IPS-NIHi7 (cell line): ENCODE measurements around the gene LRP1B.

Experiments
- DNase-seq: peaks from one replicate; pipeline ENCODE4 v3.0.0; 2012; ENCODE audit warnings: mixed read lengths; ENCODE audit errors: extremely low spot score

LRP1B gene

DNA sequence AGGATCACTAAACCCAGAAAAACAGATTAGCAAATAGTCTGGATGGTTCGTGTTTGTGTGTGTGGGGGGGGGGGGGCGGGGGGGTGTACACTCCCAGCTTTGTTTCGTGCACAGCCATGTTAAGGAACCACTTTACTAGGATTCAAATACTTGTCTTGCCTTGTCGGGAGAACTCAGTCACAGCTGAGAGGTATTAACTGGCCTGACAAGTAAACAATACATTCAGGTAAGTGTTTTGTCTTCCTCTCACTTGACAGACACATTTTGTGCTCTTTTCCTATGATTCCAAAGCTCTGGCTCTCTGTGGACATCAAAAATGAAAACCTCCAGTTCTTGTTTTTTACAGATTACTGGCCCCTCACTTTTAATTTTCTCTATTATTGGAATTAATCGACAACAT lies 173.5 kb downstream of the LRP1B start:
- no peak for DNase-seq

DNA sequence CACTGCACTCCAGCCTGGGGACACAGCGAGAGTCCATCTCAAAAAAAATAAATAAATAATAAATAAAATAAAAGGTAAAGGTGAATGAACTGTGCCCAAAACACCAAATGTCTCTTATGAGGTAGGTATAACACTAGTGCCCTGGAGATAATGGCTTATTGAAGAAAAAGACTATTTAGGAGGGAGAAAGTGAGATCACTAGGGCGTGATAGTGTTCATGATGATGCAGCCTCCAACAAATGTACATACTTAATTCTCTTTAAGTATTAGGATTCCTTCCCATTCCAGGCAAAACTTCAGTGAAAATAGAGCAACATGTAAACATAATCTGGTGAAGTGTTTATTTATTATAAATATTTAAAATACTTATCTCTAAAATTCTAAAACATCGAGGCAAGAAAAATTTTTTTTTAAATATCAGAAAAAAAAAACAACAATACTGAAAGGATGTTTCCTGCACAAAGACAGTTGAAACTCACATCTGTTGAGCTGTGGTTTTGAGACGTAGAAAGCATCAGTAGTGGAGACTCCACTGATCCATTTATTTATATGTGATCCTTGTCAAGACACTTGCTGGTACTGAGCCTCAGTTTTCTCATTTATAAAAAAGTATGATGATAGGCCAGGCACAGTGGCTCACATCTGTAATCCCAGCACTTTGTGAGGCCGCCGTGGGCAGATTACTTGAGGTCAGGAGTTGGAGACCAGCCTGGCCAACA lies 183.3 kb downstream of the LRP1B start:
- DNase-seq = no peak

DNA sequence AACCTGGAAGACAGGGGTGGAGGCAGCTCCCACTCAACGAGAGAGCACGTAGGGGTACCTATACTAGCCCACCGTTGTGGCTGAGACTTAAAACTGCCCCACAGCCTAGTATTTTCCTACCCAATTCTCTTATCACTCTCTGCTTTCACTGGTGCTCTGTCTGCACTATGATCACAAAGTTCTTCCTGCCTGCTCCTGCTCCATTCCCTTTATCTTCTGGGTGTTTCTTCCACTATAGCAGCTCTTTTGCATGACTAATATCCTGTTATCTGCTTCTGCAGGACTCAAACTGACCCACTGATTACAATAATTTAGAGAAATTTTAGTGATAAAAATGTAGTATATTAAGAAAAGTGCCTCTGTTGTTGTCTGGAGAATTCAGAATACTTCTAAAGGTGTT lies 184.8 kb downstream of the LRP1B start:
- peak; percentile 10 for DNase-seq

DNA sequence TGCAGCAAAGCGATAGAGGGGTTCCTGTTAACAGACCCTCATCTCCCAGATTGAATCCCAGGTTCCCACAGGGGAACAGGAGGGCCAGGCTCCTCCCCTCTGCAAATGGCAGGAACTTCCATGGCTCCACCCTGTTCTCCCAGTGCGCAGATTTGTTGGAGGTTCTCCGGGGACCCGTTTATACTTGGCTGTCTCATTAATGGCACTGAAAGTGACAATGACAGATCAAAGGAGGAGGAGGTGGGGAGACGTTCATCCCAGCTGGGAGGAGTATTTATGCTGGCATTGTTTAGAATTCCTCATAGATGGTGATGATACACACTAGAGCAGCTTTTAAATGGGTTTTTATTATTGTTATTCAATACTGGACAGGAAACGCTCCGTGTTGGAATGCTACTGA lies 186.9 kb downstream of the LRP1B start:
- no peak for DNase-seq

DNA sequence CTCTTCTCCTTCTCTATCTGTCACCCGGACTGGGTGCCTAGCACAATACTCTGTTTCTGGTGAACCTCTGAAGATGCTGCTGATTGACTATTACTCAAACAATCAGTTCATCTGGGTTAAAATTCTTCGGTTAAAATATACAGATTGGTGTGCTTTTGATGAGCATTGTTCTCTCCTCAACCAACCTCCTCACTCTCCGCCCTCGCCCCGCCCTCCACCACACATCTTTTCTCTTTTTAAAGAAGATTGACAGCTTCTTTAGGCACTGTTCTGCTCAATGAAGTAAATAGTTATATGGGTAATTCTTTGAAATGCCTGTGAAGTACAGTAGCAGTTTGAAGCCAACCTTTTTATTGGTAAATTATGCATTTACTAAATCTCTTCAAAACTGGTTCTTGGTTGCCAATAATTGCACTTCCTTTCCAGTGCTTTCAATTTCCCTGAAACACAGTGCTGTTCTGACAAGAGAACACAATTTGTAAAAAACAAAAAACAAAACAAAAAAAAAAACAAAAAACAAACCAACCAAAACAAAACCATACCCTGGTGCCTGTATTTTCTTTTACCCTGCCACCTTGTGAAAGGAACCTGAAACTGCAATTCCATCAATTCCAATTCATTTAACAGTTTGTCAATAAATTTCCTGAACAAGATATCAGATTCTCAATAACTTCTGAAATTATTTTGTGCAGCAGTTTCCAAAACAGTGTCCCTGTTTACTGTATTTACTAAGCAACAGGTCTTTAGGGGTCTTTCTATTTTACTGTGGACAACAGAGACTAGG lies 188.6 kb downstream of the LRP1B start:
- DNase-seq = peak; percentile 11

DNA sequence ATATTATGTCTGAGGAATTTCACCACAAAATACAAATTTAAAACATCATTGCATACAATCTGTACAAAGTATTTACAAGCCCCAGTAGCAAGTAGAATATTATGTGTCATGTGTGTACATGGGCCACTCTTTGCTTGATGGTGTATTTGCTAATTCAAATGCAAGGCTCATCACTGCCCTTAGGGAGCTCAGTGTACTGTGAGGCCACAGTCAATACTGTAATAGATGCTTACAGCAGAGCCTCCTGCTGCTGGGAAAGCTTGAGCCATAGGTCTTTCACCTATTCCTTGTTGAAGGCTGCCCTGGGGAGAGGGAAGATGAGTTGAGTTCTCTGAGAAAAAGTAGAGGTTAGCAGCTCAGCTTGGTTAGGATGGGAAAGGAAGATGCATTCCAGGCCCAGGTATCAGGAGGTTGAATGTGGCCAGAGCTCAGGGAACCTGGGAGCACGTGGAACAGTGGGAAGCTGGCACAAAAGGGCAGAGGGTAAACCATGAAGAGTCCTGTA lies 189.6 kb downstream of the LRP1B start:
- DNase-seq = no peak

DNA sequence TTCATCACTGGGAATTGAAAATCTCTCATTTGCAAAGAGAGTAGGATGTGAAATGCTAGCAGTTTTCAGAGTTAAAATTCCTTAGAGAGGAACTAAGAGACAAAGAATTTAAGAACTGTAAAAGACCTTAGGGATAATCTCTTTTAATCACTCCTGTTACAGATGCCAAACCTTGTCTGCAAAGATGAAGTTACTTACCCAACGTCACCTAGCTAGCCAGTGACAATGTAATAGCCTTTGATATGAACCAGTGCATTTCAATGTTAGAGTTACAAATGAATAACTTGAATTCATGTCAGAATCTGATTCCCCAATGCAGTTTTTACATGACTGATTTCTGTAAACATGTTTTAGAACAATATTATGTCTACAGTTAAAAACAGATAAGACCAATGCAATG lies 190.1 kb downstream of the LRP1B start:
- DNase-seq = no peak

DNA sequence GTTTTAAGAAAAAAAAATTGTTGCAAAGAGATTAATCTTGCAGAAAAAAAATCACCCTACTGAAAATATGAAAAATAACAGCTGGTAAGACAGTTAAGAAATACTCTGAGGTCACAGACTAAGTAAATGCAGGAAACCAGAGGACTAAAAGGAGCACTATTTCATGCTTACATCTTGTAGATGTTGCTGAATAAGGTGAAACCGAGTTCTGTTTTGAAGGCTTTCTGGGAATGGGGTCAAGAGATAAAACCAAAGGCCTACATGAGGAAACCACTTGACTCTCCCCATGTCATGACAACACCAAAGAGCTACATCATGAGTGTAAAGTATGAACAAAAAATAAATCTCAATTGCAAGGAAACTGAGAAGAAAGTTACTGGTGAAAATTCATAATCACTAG lies 197.6 kb downstream of the LRP1B start:
- DNase-seq = no peak

DNA sequence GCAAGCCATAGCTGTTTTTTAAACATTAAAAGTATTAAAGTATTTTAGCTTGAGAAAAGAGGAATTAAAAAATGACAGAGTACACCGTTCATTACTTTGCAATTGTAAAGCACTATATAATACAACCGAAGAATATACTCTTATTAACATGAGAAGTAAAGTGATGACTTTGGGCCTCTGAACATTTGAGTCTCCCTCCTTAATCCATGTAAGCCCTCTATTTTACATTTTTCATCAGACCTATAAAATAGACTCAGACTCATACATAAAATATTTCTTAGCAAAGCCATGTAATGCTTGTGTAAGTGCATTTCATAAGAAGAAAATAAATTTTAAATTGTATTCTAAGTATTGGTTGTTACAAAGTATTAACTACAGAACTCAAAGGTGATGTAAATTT lies 198.6 kb downstream of the LRP1B start:
- no peak for DNase-seq

DNA sequence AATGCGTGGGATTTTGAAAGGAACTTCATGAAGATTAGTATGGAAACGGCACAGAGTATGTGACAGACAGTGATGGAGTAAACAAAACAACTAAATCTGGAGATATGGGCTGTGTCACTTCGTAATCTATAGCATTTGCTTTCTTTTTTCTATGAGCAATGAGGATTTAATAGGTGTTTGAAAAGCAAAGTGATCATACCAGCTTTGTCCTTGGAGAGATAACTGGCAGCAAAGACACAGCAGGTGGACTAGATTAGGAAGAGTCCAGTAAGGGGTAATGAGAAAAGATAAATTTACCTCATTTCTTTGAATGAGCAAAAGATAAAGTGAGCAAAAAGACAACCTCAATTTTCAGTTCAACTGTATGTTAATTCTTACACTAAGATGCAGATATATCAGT lies 199.0 kb downstream of the LRP1B start:
- no peak for DNase-seq

DNA sequence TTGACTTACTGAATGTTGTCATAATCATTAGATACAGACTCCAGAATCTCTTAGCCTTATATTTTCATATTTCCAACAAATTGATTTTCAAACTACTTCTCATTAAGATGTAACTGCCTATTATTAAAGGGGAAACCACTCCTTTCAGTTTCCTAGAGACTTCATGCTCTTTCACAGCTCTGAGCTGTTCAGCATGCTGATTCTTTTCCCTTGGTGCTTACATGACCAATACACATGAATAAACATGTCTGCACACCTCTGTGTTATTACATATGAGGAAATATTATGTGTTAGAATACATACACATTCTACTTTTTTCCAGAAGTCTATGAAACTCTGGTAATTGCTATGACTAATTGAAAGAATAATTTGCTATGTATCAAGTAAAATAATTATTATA lies 200.0 kb downstream of the LRP1B start:
- DNase-seq = no peak

DNA sequence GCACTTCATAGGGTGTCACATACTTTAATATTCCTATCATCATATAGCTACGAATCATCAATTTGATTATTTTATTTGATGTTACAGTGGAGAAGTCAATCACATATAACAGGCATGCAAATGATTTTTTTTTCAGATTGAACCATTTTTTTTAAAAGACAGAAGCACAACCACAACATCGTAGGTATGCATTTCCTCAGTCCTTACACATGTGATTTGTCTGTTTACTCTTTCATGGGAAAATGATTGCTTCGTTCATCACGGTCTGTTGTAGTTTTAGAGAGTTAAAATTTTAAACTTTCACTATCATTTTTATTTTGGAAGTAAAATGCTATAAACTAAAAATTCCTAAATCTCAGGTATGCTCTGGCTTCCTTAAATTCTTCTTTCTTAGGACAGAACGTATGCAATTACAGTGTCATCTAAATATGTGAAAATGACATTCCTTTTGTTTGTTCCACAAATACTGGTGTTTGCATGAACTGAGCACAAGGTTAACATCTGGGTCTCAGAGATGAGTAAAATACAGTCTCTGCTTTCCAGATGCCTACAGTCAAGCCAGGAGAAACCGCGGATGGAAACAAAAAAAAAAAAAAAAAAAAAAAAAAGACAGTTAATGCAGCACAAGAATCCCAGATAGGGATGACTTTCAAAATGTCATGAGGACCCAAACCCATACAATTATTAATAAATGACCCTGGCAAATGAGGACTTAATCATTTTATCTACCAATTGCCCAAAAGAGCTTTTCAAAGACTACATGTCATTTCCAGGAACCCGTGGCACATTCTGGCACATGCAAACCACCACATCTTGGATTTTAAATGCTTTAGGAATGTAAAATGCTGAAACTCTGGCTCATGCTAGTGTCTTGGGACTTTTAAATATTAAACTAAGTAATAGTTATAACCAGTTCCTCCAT lies 201.2 kb downstream of the LRP1B start:
- no peak for DNase-seq

DNA sequence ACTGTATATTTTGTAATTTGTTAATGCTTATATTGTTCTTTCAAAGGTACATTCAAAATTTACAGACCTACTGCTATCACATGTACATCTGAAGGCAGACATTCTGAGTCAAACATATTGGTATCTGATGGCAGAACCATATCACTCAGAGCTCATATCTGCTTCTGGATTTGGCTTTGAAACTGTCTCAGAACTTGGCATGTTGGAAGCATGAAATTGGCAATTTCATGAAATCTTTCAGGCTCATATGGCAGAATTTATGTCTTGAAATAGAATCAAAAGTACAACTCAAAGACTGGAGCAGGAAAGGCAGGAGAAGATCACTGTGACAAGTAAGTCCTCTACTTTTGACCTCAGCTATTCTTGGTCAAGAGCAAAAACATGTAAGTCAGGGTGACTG lies 202.3 kb downstream of the LRP1B start:
- no peak for DNase-seq

DNA sequence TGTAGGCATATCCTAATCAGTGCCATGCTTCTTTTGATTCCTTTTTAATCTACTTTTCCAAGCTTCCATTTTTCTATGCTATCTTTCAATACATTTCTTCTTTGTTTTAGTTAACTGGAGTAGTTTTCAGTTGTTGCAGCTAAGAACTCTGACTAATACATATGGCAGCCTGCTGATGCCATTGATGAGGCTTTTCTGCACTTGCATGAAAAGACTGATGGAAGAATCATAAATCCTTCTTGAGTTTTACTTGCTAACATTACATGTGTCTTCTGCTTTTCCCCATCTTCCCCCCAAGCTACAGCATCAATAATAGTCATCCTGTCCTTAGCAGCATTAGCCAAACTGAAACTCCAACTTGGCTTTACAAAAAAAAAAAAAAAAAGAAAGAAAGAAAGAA lies 203.3 kb downstream of the LRP1B start:
- no peak for DNase-seq

DNA sequence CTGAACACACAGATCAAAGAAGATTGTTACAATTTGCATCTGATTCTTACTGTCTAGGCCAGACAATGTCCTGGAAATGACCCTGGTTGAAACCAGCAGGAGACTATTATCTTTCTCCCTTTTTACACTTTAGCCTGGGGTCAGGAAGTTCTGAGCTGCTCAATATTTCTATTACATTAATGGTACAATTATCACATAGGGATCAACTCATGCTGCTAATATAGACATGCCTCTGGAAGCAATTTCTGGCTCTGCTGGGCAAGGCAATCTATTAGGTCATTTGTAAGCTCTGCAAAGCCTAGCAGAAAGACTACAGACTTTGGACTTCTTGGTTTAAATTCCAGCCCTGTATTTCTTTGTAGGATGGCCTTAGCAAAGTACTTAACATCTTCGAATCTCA lies 205.3 kb downstream of the LRP1B start:
- DNase-seq = no peak

DNA sequence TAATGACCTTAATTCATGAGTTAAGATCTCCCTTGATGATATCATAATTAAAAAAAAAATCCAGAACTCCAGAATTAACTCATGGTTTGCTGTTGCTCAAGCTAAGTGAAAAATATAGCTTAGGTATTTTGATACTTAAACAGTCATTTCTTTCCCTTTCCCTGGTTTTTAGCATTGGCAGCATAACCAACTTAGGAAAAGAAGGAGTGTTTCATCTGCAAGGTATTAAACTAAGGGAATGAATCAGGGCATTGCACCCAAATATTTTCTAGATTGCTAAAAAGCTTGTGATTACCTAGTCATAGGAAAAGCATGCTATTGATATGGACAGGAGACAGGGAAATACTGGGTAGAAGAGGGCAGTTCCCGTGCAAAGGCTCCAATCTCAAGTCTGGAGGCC lies 207.2 kb downstream of the LRP1B start:
- DNase-seq = no peak

DNA sequence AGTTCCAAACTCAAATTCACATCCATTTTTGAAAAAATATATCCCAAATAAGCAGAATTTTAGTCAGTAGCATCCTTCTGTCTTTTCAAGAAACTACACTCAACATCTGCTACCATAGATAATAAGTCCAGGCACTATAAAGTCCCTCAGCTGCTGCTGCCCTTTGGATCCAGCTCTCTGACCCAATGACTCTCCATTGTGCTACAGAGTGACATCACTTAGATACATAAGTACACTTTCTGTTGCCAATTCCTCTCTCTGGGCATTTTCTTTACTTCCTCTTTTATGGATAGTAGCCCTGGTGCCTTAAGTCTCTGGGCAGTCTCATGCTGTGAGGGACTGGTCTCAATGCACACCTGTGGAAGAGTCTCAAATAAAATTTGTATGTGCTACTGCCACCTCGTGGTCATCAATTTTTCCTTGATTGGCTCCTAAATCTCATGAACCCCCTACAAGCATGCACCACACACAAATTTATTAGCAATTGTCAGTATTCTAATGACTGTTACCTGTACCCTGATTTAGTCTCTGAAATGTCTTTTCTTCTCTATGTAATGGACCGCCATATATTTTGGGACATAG lies 219.2 kb downstream of the LRP1B start:
- DNase-seq = peak; percentile 16

DNA sequence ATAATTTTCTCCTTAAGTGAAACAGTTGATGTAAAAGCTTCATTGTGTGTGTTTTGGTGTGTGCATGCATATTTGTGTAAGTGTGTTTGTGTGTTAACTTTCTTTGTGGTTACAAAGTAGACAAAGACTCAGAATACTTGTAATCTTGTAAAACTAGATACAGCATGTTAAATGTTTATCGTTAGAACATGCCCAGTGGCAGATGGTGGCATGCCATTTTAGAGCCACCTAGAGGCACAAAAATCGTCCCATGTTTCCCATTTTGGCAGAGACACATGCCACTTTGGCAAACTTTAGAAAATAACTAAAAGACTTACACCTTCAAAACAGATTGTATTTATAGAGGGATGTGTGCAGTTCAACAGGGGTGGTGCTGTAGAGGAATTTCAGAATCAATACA lies 224.1 kb downstream of the LRP1B start:
- DNase-seq = no peak

DNA sequence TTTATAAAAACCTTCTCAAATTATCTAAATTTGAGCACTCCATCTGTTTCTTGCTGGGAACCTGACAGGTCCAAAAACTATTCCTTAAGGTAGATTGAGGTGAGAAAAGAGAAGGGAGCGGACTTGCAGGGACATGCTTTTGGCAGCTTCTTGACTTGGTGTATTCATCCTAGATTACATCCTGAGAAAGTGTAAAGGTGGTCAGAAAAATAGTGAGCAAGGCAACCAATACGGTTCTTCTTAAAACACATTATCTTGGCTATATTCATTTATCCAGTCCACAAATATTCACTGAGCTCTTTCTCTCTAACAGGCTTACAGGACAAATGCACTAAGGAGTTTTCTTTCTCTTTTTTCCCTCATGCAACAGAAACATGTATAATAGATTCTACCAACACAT lies 230.0 kb downstream of the LRP1B start:
- DNase-seq = no peak

DNA sequence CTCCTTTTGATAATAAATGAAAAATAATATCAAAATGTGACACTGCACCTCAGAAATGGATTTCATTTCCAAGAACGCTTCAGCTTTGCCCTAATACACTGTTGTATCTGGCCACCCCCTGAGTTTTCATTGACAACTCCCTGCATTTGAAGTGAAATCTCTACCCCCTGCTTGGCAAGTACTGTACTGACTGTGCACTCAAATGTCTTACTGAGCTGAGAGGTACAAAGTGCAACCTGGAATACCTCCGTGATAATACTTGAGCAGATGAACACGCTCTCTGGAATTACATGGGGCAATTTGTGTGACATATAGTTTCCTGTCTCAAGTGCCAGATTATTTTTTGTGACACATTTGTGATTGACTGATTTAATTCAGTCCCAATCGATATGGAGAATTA lies 231.1 kb downstream of the LRP1B start:
- DNase-seq = no peak

DNA sequence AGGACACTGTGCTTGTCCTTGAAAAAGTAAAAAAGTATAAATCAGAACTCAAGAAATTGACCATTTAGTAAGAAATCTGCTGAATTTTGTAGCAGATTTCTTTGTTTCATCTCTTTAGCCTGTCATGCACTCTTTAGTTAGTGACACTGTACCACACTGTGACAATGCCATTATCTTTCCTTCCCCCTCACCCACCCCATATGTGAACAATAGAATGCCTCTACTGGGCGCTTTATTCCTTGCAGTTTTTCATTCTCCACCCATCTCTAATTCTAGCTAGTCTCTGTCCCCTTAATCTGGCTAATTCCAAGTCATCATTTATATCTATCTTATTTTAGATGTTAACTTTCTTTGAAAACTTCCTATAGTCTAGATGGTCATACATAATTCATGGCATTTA lies 241.0 kb downstream of the LRP1B start:
- DNase-seq = no peak

DNA sequence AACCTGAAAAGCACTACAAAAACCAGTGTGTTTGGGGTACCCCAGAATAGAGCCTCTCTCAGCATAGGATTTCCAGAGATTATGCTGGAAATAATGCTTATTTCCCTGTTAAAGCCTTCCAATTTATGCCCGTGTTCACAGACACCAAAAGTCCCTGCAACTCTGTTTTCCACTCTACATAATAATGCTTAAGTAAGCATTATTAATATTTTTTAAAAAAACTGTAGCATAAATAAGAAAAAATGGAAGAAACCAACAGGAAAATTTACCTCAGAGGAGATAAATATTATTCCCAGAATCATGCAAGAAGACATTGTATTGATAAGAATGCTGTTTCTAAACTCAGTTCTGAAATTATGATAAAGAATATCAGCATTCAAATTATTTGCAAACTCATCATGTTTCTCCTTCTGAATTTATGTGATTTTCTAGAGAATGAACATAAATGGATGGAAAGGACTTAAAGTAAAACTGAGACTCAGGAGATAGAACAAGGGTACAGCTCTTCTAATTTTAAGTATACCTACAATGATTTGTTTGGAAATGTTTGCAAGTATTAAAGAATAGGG lies 241.7 kb downstream of the LRP1B start:
- no peak for DNase-seq
